T-helper 9 cell (primary cell): Measurements from ENCODE around the gene IPO9.
"Not testable (repeated sequence)": the region's sequence is repeated elsewhere in the genome, so short reads cannot be mapped to it uniquely, and the experiment has no call there.

ENCODE experiments used
- DNase-seq: peaks from one replicate; pipeline ENCODE4 v3.0.0-alpha.2; 2020

Gene IPO9

DNA sequence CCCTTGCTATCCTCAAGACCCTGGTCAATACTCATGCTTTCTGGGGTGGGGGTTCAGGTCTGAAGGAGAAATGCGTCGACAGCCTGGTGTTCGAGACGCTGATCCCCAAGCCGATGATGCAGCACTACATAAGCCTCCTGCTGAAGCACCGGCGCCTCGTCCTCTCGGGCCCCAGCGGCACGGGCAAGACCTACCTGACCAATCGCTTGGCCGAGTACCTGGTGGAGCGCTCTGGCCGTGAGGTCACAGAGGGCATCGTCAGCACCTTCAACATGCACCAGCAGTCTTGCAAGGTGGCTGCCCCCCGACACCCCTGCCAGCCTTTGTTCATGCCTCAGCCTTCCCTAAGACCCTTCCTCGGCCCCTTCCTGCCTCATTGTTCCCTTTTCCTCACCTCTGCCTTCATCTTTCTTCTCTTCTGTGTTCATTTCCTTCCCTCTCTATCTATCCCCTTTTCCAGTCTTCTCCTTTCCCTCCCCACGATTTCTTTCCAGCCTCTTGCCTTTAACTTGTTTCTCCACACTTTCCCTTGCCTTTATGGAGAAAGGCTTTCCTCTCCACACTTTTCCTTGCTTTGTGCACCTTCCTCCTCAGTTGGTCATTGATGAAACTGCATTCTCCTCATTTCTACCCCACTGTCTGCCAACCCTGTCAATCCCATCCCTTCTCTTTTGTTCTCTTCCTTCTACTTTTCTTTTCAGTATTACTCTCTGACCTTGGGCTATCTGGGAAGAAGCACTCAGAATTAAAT is 18.3 kb upstream of the IPO9 start:
- no peak for DNase-seq

DNA sequence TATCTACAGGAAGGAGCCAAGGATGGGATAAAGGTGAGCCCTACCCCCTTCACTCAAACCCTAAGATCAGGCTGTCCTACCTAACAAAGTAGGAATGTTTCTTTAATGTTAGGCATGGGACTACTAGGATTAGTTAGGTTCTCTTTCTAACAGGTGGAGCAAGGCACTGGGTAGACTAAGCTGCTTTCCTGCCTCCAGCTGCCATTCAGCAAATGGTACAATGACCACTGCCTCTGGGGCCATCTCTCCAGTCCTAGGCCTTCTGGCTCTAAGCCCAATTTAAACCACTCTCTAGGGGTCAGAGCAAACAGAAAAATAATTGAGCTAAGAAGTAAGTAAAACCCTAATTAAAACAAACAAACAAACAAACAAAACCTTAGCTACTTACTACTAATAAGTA is 15.7 kb upstream of the IPO9 start:
- DNase-seq: no peak

DNA sequence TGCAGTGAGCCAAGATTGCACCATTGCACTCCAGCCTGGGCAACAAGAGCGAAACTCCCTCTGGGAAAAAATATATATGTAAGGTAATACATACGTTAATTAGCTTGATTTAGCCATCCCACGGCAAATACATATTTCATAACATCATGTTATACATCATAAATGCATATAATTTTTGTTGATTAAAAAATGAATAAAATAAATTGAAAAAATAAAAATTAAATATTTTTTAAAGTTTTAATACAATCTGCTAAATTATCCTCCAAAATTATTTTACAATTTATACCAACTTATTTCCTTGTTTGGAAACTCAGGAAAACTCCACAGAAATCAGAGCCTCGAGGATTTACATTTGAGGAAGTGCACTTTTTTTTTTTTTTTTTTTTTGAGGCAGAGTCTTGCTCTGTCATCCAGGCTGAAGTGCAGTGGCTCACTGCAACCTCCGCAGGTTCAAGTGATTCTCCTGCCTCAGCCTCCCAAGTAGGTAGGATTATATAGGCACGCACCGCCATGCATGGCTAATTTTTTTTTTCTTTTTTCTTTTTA is 12.6 kb upstream of the IPO9 start:
- DNase-seq: no peak

DNA sequence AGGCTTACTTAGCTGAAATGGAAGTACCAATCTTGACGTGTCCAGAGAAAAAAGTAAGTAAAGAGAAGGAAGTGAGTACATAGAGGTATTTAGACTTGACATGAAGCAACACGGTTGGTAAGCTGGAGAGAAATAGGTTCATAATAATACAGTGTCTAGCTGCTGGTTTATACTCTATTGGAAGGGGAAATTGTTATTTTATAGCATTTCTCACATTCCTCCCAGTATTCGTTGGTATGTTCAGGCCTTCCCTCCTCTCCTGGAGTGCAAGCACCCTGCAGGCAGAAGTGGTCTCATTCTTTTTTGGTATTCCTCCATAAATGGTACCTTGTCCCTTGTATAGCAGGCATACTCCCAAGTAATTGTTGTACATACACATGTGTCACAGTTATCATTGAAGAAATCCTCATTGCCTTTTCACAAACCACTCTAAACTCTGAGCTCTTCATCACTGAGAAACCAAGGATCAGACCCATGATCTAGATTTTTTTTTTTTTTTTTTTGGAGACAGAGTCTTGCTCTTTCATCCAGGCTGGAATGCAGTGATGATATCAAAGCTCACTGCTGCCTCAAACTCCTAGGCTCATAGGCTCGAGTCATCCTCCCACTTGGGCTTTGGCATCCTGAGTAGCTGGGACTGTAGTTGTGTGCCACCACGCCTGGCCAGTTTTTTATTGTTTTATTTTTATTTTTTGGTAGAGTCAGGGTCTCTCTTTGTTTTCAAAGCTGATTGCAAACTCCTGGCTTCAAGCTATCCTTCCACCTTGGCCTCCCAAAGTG is 9.8 kb upstream of the IPO9 start:
- DNase-seq: no peak

DNA sequence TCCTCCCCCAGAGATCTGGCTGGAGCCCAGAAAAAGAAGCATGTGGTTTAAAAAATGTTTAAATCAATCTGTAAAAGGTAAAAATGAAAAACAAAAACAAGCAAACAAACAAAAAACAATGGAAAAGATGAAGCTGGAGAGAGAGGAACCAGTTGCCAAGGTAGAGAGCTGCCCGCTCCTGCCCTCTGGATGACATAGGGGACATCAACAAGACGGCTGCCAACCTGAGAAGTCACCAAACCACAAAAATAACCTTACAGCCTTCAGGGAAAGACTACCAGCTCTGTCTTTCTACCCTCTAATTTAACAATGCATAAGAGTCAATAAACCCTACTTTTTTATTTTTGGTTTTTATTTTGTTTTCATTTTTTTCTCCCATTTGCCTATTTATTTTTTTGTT is 8.5 kb upstream of the IPO9 start:
- no peak for DNase-seq

DNA sequence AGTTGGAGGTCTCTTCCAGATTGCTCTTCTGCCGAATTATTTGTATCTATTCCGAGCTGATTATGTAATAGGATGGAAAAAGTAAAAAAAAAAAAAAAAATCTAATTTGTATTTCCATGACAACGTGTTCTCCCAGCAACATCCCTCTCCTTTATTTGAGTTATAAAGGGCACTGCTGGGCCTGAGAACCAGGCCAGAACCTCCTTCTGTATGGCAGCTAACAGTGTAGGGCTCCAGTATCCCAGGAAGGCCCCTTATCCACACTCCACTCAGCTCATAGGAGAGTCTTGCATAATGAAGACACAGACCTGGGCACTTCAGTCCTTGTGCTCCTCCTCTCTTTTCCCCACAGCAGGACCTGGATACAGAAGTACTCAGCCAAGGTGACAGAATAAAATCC is 3.7 kb upstream of the IPO9 start:
- DNase-seq: no peak

DNA sequence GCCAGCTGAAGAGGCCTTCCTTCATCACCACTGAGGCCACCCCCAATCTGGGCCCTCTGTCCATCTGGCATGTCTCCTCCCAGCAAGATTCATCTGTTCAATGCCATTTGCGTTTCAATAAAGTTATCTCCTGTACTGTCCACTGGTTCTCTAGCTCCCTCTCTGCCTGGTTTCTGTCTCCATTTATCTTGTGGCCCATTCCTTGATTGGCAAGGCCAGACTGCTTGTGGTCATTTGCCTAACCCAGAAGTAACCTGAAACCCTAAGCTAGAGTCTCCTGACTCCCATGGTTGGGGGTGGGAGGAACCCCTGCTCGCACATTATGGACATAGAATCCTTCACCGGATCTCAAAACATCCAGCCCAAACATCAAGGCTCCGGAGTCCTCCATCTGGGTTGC is 2.1 kb upstream of the IPO9 start:
- DNase-seq: no peak

DNA sequence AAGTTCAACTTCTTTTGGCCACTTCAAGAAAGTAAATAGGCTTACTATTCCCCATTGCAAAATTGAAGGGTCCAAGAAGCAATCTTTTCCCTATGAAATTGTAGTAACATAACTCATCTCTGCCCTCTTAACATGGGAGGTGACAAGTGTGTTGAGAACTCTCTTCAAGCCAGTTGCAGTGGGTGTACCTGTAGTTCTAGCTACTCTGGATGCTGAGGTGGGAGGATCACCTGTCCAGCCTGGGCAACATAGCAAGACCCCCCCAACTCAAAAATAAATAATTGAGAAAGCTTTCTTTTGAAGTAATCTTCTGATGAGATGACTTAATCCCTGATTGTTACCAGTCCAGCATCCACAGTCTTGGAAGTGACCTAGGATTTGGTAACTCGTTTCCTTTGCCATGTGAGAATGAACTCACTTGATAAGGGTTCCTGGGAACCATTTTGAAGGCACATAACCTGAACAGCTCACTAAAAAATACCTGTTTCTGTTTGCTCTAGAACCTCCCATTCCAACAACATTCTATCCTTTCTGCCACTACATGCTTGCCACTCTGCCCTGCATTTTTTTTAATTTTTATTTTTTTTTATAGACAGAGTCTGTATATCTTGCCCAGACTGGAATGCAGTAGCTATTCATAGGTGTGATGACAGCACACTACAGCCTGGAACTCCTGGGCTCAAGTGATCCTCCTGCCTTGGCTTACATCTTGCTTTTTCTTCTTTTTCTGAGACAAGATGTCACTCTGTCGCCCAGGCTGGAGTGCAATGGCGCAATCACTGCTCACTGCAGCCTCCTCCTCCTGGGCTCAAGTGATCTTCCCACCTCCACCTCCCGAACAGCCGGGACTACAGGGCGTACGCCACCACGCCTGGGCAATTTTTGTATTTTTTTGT is 1.4 kb upstream of the IPO9 start:
- DNase-seq: no peak

DNA sequence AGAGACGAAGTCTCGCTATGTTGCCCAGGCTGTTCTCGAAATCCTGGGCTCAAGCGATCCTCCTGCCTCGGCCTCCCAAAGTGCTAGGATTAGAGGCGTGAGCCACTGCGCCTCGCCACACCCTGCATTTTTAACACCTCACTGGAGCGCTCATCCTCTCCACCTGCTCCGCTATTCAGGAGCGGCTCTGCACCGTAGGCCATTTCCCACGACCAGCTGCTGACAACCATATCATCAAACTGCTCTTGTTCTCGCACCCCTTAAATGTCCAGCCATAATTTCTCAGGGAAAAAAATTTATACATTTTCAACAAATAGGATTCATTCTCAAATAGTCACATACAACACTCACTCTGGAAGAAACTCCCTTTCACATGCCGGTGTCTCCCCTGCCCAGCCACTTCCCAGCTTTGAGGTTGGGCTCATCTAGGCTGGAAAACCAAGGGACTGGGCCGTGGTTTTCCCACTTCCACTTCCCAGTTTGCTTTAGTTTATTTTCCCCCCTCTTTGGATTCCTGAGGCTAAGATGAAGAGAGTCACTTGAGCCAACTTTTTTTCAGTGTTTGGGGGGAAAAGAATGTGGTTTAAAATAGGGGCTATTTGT is 639 bp upstream of the IPO9 start:
- no peak for DNase-seq

DNA sequence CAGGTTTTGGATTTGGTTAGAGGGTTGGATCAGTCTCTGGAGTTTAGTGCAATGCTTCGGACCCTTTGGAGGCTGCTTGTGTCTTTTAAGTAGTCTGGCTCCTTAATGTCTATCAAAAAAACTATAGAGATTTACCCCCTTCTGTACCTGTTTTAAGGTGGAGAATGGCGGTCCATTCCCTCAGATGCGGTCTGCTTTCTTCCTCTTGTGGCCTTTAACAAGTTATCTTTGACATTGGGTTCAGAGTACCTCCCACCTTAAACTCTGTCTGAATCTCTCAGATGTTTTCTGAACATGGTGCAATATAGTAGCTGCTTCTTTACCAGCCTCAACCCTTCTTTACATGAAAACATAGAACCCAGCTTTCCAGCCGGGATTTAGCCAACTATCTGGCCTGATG is 2.4 kb downstream of the IPO9 start:
- no peak for DNase-seq

DNA sequence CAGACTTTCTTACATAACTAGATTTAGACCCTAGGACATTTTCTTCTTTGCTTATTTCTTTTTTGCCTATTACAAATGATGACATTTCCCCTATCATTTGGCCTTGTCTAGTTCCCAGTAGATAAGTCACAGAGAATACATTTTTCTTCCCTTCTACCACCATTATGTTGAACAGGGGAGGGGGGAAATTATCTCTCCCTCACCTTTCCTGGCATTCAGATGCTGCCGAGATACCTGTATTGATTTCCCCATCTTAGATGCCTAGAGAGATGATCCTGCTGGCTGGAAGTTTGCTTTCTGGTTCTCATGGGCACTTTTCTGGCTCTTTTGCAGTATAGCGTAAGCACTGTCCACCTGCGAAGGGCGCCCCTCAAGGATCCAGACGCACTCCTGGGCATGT is 5.7 kb downstream of the IPO9 start:
- DNase-seq: no peak

DNA sequence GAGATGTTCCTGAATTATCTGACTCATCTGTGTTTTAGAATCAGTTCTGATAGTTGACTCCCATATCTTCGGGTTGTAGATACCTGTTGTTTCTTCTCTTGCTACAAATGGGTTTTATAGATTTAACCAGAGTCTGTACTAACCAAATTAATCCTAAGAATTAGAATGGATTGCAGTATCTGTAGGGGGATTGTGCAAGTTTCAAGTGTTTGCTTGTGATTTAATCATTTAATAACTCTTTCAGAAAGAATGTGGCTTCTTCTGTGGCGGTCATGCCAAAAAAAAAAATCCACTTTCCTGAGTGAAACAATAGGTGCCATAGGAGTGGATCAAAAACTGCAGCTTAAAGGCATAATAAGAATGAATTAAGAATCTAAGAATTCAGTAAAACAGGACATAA is 9.4 kb downstream of the IPO9 start:
- no peak for DNase-seq

DNA sequence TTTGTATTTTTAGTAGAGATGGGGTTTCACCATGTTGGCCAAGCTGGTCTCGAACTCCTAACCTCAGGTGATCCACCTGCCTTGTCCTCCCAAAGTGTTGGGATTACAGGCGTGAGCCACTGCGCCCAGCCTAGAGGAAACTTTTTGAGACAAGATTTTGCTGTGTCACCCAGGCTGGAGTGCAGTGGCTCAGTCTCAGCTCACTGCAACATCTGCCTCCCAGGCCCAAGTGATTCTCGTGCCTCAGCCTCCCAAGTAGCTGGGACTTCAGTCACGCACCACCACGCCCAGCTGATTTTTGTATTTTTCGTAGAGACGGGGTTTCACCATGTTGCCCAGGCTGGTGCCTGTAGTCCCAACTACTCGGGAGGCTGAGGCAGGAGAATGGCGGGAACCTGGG is 10.1 kb downstream of the IPO9 start:
- DNase-seq: not testable (repeated sequence)

DNA sequence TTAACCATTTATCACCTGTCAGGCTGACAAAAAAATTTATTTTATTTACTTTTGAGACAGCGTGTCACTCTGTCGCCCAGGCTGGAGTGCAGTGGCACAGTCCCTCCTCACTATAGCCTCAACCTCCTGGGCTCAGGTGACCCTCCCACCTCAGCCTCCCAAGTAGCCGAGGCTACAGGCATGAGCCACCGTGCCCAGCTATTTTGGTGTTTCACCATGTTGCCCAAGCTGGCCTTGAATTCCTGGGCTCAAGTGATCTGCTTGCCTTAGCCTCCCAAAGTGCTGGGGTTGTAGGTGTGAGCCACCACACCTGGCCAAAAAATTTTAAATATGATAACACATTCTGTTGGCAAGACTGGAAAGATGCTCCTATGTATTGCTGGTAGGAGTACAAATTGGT is 11.1 kb downstream of the IPO9 start:
- no peak for DNase-seq

DNA sequence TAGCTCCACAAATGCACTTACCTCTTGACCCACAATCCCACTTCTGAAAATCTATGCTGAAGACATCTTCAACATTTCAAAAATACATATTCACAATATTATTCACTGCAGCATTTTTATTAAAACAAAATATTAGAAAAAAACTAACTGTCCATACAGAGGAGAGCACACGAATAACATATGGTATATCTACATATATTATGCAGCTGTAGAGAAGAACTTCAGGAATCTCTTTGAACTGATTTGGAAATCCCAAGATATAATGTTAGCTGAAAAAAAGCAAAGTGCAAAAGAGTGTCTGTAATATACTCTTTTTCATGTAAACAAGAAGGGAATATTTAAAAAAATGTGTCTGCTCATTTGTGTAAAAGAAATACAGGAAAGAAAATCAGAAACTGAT is 11.5 kb downstream of the IPO9 start:
- no peak for DNase-seq

DNA sequence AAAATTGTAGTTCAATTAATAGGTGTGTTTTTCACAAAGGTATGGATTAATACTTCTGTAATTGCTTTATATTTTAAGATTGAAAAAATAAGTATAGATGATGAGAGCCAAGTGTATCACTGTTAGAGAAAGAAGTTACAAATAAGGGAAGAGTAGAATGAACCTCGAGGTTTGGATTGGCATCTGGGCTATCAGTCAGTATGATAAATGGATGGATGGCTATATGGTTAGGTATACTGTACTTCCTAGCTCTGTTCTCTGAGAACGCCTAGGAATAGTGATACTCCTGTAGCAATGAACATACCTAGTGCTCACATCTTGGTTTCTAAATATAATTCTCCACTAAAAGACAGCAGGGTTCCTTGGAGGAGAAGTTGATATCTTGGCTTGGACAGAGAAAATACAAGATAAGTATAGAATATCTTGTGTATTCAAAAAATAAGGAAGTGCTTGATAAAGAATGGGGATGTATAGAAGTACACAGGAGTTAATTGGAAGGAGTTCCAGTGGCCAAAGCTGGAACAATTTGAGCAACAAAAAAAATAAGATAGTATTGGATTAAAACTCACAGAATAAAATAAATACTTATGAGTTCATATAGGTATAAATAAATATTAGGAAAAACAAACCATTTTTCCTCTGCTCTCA is 12.4 kb downstream of the IPO9 start:
- DNase-seq: no peak

DNA sequence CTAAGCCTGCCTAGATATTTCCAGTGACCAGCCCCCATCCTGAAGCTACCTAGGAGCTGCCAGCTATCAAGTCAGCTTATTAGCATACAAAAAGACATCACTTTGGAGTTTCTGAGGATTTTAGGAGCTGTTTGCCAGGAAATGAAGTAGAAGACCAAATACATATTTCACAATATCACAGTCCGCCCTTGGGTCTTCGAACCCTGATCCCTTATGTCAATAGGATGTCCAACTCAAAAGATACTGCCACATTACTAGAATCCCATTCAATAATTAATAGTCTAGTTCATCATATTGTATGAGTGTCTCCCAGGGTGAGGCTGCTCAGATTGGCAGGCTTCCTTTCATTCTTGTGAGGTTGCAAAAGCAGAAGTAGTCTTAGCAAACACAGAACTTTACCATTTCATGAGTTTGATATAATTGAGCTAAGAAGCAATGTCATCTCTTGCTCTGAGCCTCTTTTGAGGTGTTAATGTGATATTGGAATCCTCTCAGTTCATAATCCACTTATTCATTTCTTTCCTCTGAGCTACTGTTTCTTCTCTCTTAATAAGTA is 13.6 kb downstream of the IPO9 start:
- no peak for DNase-seq

DNA sequence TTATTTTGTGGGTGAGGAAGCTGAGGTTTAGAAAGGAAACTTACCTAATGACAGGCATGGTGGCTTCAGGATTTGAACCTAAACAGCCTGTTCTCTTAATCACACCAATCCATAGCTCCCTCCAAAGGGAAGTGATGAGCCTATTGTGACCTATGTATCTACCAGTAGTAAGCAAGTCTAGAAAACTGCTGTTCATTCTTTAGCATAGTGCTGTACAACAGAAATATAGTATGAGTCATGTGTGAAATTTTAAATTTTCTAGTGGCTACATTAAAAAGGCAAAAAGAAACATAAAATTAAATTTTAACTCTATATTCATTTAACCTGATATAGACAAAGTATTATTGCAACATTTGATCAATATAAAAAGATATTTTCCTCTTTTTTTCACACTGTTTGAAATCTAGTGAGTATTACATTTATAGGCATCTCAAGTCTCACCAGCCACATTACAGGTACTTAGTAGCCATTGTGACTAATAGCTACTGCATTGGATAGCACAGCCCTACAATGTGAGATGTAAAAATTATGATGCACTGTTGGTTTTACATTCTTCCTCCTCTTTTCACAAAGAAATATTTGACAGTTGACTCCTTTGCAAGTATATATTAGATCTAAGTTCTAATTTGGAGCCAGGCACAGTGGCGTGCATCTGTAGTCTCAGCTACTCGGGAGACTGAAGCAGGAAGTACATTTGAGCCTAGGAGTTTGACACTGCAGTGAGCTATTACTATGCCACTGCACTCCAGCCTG is 16.6 kb downstream of the IPO9 start:
- no peak for DNase-seq

DNA sequence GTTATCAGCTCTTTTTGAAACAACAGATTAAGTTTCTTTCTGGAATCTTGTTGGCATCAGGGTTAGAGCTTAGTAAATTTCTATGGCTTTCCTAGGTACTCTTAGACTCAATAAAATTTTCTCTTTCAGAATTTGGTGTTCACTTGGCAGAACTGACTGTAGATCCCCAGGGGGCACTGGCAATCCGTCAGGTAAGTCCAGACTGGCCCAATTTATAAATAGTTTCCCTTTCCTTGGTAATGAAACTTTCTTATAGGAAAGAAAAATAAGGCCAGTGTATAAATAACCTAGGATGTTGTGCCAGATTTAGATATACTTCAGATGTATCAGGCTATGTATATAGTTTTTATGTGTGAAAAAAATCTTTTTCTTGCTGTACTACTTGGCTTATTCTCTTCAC is 18.2 kb downstream of the IPO9 start:
- DNase-seq: no peak

DNA sequence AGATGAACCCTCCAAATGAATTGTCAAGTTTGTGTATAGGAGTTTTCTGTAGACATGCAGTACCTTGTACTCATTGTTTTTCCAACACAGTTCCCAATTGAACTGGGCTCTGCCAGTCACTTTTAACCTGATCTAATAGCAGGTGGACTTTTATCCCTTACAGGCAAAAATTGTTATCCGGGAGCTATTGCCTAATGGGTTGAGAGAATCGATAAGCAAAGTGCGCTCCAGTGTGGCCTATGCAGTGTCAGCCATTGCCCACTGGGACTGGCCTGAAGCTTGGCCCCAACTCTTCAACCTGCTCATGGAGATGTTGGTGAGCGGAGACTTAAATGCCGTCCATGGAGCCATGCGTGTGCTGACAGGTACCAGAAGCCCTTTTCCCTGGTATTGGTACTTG is 19.3 kb downstream of the IPO9 start:
- DNase-seq: no peak

DNA sequence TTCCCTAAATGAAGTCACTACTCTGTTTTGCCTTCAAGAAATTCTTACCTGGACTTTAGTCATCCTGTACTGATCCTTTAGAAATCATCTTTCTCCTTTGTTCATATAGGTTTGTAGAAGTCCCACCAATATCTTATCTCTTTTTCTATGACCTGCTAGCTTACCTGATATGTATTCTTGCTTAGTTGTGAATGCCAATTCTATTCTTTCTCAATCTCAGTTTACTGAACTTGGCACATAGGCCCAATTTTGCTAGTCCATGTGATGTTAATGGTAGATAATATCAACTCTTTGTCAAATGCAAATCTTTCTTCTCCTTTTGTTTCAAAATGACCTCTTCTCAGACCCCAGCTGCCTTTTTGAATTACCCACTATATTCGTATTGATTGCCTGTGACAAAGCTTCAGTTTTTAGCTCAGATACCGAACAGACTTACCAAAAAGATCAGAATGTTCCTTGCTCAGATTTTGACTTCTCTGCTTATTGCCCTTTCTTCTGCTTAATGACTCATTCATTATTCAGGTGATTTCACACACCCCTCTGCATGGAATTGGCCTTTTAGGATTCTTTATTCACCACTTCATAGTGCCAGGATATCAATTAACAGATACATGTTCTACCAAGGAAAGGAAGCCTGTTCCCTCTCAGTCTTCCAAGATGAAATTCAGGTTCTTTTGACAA is 20.6 kb downstream of the IPO9 start:
- DNase-seq: no peak
